ENCODE results near the gene RAB24. TPM values are rescaled to one million over a fixed set of nuclear protein-coding genes. Genes with fewer than 3 reads are reported as not detected.

The RAB24 gene
- total and polyA plus RNA-seq, 2 donors from 2014 or later = 25.0 to 77.6 TPM

GRCh38 chr5:177275883-177276282 lies 27.6 kb downstream of the RAB24 start:
- H3K9me3 ChIP-seq (ENCODE audit: control insufficient read depth in 2 of 3, insufficient read depth in 1 of 3, low read length in 3 of 3) = no peaks in the 10 kb centered on the region
- H3K9ac ChIP-seq (ENCODE audit: low read length in 3 of 3) = no peak overlapping the region
- peaks cover 10 to 51% (median 17%) of the 10 kb centered on the region in 3 donors for H3K36me3 ChIP-seq (ENCODE audit: control insufficient read depth in 2 of 3, insufficient read depth in 3 of 3, low read length in 3 of 3)
- no peak for DNase-seq
- H3K4me1 ChIP-seq (ENCODE audit: control insufficient read depth in 2 of 3, insufficient read depth in 2 of 3, low read depth in 1 of 3, low read length in 3 of 3) = peaks cover 0 to 4% (median 0%) of the 10 kb centered on the region in 3 donors
- no peak overlapping the region for H3K4me3 ChIP-seq (ENCODE audit: low read length in 3 of 3)
- no peaks in the 10 kb centered on the region for H3K27me3 ChIP-seq (ENCODE audit: control insufficient read depth, insufficient read depth, low read length)
- no peak overlapping the region for H3K27ac ChIP-seq (ENCODE audit: low read depth in 2 of 2, low read length in 2 of 2)
- no peak for FAIRE-seq
- TF ChIP-seq, protein P1, sequence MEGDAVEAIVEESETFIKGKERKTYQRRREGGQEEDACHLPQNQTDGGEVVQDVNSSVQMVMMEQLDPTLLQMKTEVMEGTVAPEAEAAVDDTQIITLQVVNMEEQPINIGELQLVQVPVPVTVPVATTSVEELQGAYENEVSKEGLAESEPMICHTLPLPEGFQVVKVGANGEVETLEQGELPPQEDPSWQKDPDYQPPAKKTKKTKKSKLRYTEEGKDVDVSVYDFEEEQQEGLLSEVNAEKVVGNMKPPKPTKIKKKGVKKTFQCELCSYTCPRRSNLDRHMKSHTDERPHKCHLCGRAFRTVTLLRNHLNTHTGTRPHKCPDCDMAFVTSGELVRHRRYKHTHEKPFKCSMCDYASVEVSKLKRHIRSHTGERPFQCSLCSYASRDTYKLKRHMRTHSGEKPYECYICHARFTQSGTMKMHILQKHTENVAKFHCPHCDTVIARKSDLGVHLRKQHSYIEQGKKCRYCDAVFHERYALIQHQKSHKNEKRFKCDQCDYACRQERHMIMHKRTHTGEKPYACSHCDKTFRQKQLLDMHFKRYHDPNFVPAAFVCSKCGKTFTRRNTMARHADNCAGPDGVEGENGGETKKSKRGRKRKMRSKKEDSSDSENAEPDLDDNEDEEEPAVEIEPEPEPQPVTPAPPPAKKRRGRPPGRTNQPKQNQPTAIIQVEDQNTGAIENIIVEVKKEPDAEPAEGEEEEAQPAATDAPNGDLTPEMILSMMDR (IDR thresholded peaks at IDR 0.05; ENCODE audit: borderline replicate concordance, extremely low read depth, insufficient read depth) = no peak
- intact Hi-C loops (cut with DNase I) = no loop called here

DNA sequence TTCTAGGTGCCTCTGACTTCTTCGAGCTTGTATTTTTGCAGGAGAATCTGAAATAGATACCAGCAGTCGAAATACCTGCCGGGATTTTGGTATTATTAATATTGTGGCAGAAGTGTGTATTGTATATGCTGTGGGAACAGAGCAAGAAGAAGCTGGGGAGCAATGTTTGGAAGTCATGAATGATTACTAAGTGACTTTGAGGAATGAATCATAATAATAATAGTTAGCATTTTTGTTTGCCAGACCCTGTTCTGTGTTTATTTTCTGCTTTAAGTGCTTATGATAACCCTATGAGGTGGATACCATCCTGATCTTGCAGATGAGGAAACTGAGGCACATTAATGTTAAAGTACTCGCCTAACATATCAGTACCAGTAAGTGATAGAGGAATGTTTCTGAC lies 32.4 kb downstream of the RAB24 start:
- Histone ChIP-seq H3K27ac (ENCODE audit: low read depth in 2 of 2, low read length in 2 of 2) (no peak overlapping the region), H3K27me3 (ENCODE audit: control insufficient read depth, insufficient read depth, low read length) (no peaks in the 10 kb centered on the region), H3K36me3 (ENCODE audit: control insufficient read depth in 2 of 3, insufficient read depth in 3 of 3, low read length in 3 of 3) (peaks cover 7 to 58% (median 26%) of the 10 kb centered on the region in 3 donors), H3K4me3 (ENCODE audit: low read length in 3 of 3) (no peak overlapping the region), H3K9ac (ENCODE audit: low read length in 3 of 3) (no peak overlapping the region), H3K4me1 (ENCODE audit: control insufficient read depth in 2 of 3, insufficient read depth in 2 of 3, low read depth in 1 of 3, low read length in 3 of 3) (peaks cover 0 to 3% (median 0%) of the 10 kb centered on the region in 3 donors), H3K9me3 (ENCODE audit: control insufficient read depth in 2 of 3, insufficient read depth in 1 of 3, low read length in 3 of 3) (no peaks in the 10 kb centered on the region)
- intact Hi-C loops (cut with DNase I) = no loop called here
- TF ChIP-seq, protein P1 (IDR thresholded peaks at IDR 0.05; ENCODE audit: borderline replicate concordance, extremely low read depth, insufficient read depth) = no peak
- FAIRE-seq (no peak), DNase-seq (no peak)

DNA sequence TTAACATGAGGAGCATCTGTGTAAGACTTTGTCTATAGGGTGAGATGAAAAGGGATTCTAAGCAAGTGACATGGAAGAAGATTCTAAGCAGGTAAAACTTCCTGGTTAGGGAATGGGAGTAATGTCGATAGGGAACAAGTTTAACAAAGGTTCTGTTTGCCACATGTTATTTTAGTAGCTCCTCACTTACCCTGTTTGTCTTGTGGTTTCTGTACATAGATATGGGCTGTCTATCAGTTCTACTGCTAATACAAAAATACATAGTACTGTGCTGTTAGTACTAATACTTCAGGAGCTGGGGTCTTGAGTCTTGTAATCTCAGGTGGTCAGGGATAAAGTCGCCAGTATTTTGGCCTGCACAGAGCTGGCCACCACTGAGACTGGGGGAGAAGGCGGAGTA lies 32.9 kb downstream of the RAB24 start:
- no peak overlapping the region for H3K4me3 ChIP-seq (ENCODE audit: low read length in 3 of 3)
- H3K27ac ChIP-seq (ENCODE audit: low read depth in 2 of 2, low read length in 2 of 2) = no peak overlapping the region
- H3K9ac ChIP-seq (ENCODE audit: low read length in 3 of 3) = no peak overlapping the region
- no peak for FAIRE-seq
- intact Hi-C loops (cut with DNase I) = no loop called here
- peaks cover 0 to 3% (median 0%) of the 10 kb centered on the region in 3 donors for H3K4me1 ChIP-seq (ENCODE audit: control insufficient read depth in 2 of 3, insufficient read depth in 2 of 3, low read depth in 1 of 3, low read length in 3 of 3)
- no peaks in the 10 kb centered on the region for H3K27me3 ChIP-seq (ENCODE audit: control insufficient read depth, insufficient read depth, low read length)
- no peak for DNase-seq
- H3K36me3 ChIP-seq (ENCODE audit: control insufficient read depth in 2 of 3, insufficient read depth in 3 of 3, low read length in 3 of 3) = peaks cover 5 to 58% (median 23%) of the 10 kb centered on the region in 3 donors
- H3K9me3 ChIP-seq (ENCODE audit: control insufficient read depth in 2 of 3, insufficient read depth in 1 of 3, low read length in 3 of 3) = no peaks in the 10 kb centered on the region
- TF ChIP-seq, protein P1 (IDR thresholded peaks at IDR 0.05; ENCODE audit: borderline replicate concordance, extremely low read depth, insufficient read depth) = no peak

GRCh38 chr5:177269976-177270375 lies 33.5 kb downstream of the RAB24 start:
- H3K27me3 ChIP-seq (ENCODE audit: control insufficient read depth, insufficient read depth, low read length) = no peaks in the 10 kb centered on the region
- H3K4me3 ChIP-seq (ENCODE audit: low read length in 3 of 3) = no peak overlapping the region
- DNase-seq (no peak), FAIRE-seq (no peak)
- H3K9ac ChIP-seq (ENCODE audit: low read length in 3 of 3) = no peak overlapping the region
- intact Hi-C loops (cut with DNase I) = no loop called here
- no peak overlapping the region for H3K27ac ChIP-seq (ENCODE audit: low read depth in 2 of 2, low read length in 2 of 2)
- peaks cover 0 to 3% (median 0%) of the 10 kb centered on the region in 3 donors for H3K4me1 ChIP-seq (ENCODE audit: control insufficient read depth in 2 of 3, insufficient read depth in 2 of 3, low read depth in 1 of 3, low read length in 3 of 3)
- TF ChIP-seq, protein P1 (IDR thresholded peaks at IDR 0.05; ENCODE audit: borderline replicate concordance, extremely low read depth, insufficient read depth) = no peak
- H3K9me3 ChIP-seq (ENCODE audit: control insufficient read depth in 2 of 3, insufficient read depth in 1 of 3, low read length in 3 of 3) = no peaks in the 10 kb centered on the region
- H3K36me3 ChIP-seq (ENCODE audit: control insufficient read depth in 2 of 3, insufficient read depth in 3 of 3, low read length in 3 of 3) = peaks cover 5 to 57% (median 23%) of the 10 kb centered on the region in 3 donors

Measured in kidney (tissue), 14 donors.